ENCODE measurements around the gene UBL4A.
"Not testable (repeated sequence)": the region's sequence is repeated elsewhere in the genome, so short reads cannot be mapped to it uniquely, and the experiment has no call there.

The UBL4A gene

DNA sequence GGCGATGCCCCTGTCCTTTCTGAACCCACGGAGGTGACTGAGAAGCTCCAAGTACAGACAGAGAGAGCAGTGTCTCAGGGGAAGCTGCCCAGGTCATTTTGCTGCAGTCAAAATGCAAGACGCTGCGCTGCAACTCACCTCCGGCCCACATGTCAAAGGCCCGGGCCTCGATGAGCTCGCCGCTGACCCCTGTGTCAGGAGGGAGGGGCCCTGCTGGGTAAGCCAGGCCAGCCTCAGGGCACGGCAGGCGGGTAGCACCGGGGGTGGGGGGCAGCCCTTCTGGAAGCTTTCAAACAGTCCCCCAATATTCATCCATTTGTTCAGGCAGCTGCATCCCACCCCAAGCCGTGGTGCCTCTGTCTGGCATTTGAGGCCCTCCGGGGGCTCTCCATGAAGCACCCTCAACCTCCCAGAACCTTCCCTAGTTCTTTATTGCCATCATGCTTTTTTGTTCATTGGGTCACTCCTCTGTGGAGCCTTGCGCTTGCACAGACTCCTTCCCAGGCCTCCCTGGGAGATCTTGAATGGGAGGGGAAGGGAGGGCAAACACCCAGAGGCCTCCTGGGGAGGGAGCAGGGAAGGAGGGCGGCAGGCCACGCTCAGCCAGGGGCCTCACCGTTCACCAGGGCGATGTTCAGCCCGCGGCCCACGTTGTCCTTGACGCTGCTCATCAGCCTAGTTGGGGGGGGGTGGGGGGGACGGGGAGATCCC lies 21.4 kb upstream of the UBL4A start:
- no peak for DNase-seq

DNA sequence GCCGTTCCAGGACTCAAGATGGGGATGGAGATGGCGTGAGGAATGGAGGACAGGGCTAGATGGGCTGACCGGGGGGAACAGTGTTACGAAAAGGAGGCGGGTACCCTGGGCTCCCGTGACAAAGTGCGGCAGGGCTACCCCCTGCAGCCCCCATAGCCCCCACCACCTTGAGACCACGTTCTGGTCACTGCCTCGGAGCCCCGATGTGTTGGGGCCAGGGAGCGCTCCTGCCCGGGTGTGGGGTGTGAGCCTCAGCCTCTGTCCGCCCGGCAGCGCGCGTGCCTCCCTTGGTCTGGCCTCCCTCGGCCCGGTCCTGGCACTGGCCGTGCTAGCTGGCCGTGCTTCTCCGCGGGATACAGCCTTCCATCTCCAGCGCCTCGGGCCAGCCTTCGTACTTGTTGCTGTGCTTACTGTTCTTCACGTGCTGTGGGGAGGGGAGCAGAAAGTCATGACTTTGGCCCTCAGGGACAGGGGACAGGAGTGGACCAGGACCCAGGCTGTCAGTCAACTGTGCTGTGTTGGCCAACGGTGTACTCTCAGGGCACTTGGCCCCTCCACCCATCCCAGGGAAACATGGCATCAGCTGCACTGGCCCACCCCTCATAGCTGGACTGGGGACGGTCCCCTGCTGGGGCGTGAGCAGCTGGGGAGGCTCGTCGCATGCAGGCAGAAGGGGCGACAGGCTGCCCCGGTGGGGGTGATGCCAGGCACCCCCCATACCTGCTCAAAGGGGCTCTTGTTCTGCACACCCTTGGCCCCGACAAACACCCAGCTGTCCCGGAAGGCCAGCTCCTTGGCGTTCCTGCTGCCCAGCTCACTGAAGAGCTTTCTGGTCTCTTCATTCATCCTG lies 20.3 kb upstream of the UBL4A start:
- no peak for DNase-seq

DNA sequence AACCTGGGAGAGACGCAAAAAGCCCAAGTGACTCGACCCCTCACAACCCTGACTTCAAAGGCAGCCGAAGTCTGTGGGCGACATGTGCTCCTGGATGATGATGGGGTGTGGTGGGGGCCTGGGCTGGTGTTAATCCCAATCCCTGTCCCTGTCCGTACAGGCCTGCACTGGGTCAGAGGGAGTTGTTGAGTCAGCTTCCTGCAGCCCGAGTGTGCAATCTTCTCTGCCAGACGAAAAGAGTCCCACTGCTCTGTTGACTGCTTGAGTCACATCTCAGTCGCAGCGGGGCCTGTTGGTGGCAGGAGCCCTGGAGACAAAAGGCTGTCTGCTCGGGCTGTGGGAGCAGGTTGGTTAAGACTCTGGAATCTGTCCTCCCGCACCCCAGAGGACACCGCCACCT lies 19.3 kb upstream of the UBL4A start:
- DNase-seq: no peak

DNA sequence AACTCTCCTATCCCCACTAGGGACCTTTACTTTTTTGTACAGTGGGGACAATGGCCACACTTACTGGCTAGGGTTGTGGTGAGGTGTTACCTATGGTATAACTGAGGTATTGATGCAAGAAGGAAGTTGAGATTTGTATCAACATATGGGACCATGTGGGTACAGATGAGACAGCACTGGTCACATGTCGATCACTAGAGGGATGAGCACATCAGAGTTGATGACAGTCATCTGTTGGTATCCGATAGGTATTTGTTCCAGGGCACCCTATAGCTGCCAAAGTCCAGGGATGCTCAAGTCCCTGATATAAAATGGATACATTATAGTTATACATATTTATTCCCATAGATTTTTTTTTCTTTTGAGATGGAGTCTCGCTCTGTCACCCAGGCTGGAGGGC lies 16.6 kb upstream of the UBL4A start:
- DNase-seq: no peak

DNA sequence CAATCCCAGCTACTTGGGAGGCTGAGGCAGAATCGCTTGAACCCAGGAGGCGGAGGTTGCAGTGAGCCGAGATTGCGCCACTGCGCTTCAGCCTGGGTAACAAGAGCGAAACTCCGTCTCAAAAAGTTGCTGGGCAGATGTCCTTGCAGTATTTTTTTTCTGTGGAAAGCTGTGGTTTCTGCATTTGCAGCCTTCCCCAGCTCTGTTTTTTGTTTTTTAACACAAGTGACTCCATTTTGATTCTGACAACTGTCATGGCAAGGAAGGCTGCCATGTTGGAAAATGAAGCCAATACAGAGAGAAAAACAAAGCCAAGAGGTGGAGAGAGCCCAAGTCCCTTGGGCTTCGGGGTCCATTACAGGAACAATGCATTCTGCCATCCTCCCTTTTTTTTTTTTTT lies 15.7 kb upstream of the UBL4A start:
- DNase-seq: no peak

DNA sequence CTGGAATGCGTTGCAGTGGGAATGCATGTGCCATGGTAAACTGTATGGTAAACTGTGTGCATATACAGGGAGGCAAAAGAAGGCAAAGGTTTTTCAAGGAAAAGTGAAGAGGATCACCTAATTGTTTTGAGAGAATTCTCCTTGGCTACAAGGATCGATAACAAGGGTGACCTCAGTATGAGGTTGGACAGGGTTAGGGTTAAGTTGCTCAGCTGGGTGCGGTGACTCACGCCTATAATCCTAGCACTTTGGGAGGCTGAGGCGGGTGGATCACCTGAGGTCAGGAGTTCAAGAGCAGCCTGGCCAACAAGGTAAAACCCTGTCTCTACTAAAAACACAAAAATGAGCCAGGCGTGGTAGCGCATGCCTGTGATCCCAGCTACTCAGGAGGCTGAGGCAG lies 15.0 kb upstream of the UBL4A start:
- not testable (repeated sequence) for DNase-seq

DNA sequence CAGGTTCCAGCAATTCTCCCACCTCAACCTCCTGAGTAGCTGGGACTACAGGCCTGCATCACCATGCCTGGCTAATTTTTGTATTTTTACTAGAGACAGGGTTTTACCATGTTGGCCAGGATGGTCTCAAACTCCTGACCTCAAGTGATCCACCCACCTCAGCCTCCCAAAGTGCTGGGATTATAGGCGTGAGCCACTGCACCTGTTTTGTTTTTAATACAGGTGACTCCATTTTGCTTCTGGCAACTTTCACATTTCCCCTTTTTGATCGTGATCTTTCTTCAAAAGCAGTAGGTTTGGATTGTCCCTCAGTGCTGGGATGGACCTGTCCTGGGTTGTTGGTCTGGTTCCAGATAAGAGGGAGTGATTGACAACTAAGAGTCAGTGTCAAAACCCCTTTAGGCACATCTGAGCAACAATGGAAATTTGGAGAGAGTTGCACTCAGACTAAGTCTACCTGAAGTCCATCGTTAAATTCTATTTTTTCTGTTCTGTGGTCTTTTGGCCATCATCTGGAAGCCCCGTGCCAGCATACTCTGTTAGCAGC lies 10.2 kb upstream of the UBL4A start:
- not testable (repeated sequence) for DNase-seq

DNA sequence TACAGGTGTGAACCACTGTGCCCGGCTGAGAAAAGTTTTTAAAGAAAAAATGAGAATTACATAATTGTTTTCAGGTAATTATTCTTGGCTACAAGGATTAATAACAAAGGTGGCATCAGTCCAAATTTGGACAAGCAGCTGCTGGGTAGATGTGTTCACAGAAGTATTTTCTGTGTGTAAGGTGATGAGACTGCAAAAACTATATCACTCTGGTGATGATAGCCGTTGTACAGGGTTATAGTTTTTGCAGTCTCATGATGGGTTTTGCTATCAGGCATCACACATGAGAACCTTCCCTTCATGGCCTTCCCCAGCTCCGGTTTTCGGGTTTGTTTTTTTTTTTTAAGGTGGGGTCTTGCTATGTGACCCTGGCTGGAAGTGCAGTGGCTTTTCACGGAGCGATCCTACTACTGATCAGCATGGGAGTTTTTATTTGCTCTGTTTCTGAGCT lies 9.1 kb upstream of the UBL4A start:
- DNase-seq: no peak

DNA sequence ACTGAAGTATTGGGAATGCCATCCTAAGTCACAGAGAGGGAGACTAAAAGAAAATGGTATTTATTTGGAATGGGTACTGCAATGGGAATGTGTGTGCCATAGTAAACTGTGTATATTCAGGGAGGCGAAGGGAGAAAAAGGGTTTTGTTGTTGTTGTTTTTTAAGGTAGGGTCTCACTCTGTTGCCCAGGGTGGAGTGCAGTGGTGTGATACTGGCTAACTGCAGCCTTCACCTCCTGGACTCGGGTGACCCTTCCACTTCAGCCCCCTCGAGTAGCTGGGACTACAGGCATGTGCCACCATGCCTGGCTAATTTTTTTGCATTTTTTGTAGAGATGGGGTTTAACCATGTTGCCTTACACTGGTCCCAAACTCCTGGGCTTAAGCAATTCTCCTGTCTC lies 8.3 kb upstream of the UBL4A start:
- DNase-seq: no peak

DNA sequence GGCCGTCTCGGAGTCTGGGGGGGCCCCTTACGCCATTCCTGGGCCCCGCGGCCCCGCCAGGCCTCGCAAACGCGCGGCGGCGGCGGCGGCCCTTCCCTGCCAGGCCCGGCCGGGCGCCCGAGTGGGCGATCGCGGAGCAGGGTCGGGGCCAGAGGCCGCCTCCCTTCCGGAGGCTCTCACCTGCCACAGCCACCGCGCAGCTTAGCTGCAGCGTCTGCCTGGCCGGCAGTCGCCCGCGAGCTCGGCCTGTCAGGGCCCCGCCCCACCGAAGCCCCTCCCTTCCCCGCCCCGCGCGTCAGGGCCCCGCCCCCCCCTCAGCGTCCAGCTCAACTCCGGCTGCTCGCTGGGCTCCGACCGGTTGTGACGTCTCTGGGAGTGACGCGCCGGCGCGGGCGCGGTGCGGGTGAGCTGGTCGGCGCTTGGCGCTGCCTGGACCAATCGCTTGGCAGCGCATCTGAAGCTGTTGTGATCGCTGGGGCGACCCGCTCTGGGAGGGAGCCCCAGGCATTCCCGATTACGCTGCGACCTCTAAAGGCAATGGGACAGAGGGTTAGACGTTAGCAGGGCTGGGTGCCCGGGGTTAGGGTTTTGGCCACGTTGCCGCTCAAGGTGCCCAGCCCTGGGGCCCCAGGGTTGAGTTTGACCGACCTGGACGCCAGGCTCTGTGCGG lies 4.1 kb upstream of the UBL4A start, which contains the start of gene SLC10A3:
TSS of gene SLC10A3 (minus strand) at position 216 of the 670 bp plus-strand sequence. CDS start 1,689 bp downstream, outside the sequence.
- DNase-seq: peak; percentile 81

DNA sequence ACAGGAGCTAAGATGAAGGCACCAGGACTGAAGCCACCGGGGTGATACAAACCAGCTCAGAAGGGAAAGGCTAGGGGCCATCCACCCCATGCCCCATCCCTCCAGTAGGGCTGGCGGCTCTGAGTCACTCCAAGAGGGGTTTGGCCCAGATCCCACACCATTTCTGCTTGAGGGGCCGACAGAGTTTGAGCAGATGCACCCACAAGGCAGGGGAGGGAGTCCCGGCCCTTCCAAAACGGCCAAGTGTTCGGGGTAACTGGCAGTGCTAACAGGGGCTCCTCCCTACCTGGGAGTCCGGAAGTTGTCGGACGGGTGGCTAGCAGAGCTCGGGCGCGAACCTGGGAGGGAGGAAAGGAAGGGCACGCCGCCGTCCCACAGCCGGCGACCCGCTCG lies 3.6 kb upstream of the UBL4A start:
- DNase-seq: peak; percentile 10

DNA sequence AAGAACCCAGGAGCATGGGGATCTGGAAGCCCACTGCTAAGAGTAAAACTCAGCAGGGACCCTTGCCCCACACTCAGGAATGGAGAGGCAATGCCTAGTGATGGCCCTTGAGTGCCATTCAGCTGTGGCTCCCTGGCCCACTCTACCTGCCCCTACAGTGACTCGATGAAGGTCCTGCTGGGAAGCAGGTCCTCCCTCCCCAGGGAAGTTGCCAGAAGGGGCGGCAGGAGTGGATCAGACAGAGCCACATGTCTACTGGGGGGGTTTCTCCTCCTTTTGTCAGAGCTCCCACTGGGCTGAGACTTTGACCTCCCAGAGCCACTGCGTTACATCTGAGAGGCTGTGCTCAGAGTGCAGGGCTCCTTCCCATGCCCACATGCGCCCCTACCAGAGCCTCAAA lies 2.8 kb upstream of the UBL4A start:
- no peak for DNase-seq

DNA sequence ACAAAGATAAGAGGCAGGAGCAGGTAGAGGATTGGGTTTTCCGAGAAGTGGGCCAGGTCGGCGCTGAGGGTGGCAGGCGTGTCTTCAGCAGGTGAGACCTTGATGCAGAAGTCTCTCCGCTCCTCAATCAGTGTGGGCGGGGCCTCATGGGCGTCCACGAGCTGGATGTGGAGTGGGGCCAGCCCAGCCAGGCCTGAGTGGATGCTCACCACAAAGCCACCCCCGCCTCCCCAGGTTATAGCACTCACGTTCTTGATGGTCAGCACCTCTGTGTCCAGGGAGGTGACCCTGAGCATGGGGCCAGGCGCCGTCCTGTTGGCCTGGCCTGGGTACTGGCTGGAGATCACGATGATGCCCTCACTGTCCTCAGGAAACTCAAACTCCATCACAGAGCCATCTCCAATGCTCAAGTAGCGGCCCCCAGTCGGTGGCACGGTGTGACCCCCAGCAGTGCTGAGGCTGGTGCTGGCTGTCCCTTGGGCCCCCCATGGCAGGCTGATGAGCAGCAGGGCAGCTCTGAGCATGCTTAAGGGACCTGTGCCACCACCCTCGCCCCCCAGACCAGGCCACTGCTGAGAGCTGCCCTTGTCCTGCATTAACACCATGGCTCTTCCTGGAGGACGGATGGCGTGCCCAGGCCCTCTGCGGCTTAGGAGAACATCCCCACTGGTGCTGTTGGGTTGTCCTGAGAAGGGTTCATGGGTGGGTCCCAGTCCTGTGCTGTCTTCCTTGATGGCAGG lies 2.1 kb upstream of the UBL4A start:
- DNase-seq: no peak

DNA sequence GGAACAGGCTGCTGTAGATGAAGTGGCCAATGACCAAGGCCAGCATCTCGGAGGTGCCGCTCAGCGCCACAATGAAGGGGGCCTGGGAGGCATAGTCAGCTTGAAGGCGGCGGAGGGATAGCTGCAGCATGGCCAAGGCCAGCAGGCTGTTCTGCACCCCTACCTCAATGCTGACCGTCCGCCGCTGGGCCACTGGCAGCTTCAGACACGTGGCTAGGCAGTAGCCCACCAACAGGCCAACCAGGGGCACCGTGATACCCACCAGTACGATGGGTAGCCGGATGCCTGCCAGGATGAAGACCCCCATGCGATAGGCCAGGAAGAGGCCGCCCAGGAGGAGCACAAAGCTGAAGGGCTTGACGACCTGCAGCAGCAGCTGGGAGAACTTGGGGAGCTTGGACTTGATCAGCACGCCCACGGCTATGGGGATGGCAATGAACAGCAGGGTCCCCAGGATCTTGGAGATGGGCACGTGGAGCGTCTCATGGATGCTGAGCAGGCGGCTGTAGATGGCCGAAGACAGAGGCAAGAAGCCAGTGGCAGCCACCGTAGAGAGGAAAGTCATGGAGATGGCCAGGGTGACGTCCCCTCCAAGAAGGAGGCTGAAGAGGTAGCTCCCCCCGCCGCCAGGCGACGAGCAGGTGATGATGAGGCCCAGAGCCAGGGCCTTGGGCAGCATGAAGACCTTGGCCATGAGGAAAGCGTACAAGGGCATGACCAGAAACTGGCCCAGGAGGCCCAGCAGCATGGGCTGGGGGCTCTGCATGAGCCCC lies 1.3 kb upstream of the UBL4A start:
- DNase-seq: no peak

DNA sequence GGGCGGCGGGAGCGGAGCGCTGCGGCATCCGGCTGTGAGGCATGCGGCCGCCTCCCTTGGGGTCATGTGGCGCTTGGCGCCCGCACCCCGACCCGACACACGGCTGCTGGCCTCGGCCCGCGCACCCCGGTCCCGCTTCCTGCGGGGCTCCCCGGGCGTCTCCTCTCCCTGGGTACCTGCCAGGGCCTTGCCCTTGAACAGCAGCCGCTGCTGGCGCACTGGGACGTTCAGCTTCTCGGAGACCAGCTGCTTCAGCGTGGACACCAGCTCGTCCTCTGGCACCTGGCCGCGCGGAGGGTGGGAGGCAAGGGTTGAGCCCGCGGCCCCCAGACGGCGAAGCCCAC lies 391 bp downstream of the UBL4A start:
- peak; percentile 5 for DNase-seq

DNA sequence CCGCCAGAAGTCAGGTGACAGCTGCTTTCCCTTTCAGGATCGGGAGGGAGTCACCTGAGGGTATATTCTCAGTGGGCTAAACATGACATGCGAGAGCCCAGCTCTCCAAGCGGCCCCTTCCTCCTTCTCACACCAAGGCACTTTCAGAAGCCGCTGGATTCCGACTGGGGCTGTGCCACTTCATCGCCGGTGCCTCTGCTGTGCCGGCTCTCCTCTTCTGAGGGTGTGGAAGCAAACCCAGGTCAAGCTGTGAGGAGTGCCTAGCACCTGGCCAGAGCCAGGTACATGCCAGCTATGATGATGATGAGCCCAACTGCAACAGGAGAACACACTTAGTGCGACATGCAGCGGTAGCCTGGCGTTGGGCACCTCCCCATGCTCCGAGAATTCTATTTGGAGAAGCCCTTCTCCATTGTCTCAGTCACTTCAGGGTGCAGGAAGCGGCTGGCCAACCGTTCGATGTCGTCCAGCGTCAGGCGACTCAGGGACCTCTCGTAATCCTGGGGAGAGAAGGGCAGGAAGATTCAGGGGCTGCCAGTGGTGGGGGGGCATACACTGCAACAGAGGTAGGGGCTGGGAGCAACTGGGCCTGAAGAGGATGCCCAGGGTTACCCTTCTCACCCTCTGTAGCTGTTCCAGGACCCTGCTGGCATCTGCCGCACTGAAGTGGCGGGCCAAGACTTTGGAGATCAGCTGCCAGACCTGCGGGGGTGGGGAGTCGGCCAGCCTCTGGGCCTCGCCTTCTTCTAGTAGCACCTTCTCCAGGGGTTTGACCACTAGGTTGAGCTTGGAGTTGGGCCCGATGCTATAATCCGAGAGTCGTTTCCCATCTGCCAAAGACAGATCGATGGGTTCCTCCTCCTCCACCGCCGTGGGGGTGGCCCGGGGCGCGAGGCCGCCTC lies 1.0 kb downstream of the UBL4A start:
- DNase-seq: no peak

DNA sequence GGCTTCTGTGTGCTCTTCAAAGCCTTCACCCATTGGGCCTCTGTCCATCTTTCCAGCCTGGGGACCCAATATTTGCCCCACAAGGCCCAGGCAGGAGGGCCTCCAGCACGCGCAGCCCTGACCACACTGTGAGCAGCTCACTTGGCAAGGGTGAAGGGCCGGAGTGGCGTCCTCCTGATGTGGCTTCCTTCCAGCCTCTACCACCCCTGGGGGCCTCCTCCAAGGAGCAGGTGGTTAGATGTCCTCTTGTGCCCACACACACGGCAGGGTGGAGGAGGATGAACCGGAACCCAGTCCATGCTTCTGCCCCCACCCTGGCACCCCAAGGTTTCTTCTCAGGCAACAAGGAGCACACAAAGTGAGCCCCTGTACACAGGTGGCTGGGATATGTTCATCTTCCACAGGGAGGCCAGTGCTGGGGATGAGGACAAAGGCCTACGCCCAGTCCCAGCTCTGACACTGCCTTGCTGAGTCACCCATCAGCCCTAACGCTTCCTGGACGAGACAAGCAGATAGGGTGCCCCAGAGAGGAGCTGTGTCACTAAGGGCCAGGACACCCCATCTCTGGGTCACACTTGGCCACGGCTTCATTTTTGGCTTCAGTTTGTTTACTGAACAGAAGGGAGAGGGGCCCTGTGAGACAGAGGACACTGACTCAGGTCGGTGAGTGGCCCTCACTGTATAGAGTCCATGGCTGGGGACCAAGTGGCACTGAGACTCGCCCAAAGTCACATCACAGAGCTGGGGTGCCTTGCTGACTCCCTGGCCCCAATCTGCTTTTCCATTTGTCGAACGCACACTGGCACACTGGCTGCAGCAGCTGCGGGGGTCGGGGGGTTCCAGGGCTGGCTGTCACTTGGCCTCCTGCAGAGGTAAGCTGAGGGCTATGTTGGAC lies 1.9 kb downstream of the UBL4A start:
- no peak for DNase-seq

DNA sequence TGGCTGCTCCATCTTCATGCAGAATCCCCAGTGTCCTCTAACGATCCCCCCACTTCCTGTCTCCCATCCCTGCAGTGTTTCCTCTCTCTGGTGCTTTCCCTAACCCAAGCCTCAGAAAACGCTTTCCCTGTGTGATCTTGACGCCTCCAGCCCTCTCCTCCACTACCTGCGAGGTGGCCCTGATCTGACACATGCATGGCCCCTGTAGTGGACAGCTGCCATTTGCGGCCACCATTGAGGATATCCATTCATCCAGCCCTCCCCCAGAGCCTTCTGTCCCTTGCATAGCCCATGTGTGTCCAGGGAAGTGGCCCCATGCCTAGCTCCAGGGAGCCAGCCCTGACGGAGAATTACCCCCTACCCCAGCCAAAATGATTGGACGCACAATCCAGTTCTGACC lies 3.1 kb downstream of the UBL4A start:
- no peak for DNase-seq

DNA sequence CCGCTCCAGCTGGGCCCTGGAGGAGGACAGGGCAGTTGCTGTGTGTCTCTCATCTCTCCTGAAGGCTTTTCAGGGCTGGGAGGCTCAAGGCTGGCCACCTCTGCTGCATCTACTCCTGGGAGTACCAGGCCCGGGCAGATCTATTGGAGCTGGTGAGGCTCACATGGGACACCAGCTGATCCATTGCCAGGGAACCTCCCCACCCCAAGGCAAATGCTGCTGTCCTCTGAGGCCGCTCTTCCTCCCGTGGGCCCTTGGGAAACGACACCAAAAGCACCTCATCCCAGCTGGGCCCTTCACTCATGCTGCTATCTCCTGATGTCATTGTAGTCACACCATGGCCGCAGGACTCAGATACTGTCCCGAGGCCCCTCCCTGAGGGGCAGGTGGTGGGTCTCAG lies 3.6 kb downstream of the UBL4A start:
- no peak for DNase-seq
